Fibroblast of the conjunctiva (primary cell): ENCODE measurements around the gene VAMP5.
"Not testable (repeated sequence)": the region's sequence is repeated elsewhere in the genome, so short reads cannot be mapped to it uniquely, and the experiment has no call there.

Source experiments
- DNase-seq: peaks from one replicate; pipeline ENCODE4 v3.0.0-alpha.2; 2010; ENCODE audit warnings: low read depth

Gene VAMP5, protein sequence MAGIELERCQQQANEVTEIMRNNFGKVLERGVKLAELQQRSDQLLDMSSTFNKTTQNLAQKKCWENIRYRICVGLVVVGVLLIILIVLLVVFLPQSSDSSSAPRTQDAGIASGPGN

DNA sequence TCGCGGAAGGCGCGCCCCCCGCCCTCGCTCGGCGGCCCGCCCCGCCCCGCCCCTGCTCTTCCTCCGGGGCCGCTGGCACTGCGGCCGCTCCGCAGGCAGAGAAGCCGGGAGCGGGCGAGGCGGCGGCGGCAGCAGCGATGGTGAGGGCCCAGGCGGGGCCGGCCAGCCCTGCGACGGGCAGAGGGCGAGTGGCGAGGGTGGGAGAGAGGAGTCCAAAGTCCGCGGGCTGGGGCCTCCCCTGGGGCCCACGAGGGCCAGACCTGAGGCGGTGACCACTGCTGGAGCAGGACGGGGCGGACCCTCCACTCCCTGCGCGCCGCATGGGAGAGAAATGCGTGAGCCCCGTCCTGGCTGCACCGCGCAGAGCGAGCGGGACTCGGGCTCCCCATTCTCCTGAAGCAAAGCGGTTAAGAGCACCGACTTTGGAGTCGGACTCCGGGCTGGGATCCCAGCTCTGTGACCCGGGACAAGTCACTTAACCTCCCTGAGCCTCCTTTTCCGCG, at the start of gene VAMP5:
VAMP5 (plus strand) TSS at position 78 of the 503 bp plus-strand sequence; CDS start at position 138, 60 bp downstream.
- no peak for DNase-seq

DNA sequence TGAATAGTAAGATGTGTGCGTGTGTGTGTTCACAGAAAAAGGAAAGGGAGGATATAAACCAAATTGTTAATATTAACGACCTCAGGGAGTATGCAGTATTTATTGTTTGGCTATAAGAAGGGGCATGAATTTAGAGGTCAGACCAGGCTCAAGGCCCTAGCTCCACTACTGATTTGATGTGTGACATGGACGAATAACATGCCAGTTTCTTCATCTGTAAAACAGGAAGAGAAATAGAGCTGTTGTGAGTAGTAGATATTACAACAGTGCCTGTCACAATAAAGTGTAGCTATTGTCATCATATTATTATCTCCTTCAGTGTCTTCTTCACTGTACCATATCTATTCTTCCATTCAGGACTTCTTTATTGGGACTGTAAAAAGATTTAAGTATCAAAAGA, 49.4 kb upstream of the VAMP5 start:
- DNase-seq, result no peak

DNA sequence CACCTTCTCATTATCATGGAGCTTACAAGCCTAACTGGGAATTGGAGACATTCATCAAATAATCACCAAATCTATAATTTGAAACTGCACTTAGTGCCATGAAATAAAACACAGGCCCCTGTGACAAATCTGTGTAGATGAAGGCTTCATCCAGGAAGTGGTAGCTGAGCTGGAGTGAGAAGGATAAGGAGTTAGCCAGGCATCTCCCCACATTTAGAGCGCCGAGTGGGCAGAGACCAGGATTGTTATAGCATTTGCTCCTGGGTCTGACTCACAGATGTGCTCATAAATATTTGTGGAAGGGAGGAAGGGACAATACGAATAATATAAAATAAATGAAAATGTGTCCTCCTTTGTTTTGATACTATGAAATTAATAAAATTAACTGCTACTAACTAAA, 47.8 kb upstream of the VAMP5 start:
- no peak for DNase-seq

DNA sequence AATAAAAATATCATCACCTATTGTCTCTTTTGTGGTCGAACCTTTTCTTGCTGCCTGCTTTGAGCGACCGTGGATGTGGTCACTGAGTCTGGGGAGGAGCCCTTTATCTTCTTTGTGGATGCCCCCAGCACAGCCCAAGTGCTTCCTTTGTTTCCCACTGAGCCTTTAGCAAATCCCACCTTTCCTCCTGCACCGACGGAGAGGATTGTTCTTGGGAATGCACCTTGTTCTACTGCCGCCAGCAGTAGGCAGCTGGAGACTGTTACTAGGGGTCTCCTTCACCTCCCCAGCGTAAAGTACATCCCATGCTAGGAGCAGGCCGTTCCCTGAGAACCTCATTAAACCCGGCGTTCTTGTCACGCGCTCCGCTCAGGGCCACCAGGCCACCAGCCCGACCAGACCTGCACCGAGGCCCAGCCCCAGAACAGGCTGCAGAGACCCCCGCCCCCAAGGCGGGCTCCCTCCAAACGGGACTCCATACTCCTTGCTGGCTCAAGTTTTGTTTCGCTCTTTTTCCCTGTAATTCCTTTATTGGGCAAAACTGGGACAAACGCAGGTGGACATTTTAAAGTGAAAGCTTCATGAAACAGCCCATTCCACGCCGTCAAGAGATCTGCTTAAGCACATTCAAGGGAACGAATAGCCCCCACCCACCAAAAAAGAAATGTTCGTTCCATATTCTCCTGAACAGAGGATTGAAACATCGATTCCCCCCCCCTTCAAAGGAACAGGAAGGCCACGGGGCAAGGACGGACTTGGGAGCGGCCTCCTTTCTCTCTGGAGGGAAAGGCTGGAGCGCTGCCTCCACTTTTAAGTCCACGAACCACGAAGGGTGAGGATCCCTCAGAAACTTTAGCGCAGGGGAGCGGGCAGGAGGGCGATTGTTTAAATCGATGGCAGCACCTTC, 46.4 kb upstream of the VAMP5 start:
- DNase-seq, result no peak

DNA sequence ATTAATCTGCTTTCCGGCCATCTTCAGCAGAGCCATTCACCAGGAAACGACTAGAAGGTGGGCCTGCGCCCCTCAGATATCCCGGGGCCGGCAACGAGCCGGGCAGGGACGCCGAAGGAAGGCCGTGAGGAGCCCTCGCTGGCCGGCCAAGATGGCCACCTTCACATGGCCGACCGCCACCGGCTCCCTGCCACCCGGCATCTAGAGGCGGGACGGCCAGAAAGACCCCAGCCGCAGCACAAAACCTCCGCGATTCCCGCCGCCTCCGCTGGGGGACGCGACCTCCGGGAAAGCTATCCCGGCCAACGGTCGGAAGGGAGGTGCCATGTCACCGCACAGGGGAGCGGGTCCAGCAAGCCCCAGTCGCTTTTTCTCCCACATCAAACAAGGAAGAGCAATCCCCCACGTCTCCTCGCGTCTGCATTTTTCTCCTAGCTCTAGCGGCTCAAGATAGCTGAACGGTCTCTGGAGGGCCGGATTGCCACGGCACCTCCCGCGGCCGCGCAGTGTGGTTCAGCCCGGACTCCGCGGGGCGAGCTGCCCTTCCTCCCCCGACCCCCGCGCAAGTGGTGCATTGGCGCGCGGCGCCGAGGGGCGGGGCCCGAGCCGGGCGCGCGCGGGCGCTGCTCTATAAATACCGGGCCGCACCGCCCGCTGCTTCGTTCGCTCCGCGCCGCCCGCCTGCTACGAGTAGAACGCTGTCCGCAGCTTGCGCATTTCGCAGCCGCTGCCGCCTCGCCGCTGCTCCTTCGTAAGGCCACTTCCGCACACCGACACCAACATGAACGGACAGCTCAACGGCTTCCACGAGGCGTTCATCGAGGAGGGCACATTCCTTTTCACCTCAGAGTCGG, 45.5 kb upstream of the VAMP5 start, which contains the start of gene MAT2A:
MAT2A (plus strand) TSS at position 662 of the 854 bp plus-strand sequence; CDS start at position 782, 120 bp downstream.
- DNase-seq, result peak; percentile 88

DNA sequence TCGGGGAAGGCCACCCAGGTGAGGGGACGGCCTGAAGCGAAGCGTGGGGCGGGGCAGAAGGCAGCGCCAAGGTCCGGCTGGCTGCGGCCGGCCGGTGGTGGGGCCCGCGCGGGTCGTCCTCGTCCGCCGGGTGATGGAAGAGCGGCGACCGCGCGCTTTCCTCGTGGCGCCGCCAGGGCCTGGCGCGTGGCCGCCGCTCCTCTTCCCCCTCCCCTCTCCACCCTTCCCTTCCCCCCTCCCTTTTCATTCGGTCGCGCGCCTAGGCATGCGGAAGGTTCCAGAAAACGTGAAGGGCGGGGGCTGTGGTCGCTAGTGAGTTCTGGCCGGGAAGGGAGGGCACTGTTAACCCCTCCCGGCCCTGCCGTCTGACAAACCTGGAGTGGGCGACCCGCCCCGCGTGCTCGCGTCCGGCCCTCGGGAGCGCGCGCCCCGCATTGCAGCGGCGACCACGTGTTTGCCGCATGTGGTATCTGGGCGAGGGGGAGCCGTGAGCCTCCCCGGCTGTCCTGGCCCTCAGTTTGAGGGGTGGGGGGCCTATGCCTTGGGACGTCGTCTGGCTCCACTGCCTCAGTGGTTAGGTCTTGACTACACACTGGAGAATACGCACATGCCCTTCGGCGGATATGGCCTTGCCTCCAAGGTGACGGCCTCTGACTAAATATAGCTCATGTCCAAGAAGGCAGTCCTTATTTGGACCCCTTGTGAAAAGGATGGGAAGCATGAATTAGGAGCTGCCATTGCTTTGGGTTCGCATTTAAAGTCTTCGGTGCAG, 44.7 kb upstream of the VAMP5 start:
- peak; percentile 48 for DNase-seq

DNA sequence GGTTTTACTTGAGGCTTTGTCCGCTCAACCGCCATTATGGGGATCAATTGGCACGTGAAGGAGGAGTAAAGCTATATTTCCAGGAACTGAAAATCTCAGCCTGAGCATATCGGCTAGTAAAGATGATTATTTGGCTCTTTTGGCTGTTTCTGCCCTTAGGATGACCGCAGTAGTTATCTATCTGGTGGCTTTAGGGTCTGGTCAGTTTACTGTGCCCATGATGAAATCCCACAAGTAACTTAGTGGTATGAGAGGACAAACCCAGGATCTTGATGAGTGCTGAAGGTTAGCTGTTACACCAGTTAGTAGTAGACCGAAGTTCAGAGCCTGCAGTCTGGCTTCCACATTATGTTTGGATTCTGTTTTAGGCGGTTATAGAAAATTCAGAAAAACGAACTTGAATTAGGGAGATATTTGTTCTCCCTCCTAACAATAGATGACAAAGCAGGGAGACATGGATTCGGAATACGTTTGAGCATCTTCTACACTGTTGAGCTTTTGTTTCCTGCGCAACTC, 44.0 kb upstream of the VAMP5 start:
- no peak for DNase-seq

DNA sequence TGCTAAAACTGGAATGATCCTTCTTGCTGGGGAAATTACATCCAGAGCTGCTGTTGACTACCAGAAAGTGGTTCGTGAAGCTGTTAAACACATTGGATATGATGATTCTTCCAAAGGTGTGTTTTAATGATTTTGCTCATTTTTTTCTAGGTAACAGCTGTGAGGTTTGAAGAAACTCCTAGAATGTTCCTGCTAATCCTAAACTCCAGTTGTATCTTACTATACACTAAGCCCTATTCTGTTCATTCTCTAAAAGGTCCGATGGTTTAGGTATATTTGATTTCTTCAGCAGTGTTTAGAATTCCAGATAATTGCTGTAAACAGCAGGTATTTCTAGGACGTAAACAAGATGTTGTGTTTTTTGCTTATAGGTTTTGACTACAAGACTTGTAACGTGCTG, 43.0 kb upstream of the VAMP5 start:
- no peak for DNase-seq

DNA sequence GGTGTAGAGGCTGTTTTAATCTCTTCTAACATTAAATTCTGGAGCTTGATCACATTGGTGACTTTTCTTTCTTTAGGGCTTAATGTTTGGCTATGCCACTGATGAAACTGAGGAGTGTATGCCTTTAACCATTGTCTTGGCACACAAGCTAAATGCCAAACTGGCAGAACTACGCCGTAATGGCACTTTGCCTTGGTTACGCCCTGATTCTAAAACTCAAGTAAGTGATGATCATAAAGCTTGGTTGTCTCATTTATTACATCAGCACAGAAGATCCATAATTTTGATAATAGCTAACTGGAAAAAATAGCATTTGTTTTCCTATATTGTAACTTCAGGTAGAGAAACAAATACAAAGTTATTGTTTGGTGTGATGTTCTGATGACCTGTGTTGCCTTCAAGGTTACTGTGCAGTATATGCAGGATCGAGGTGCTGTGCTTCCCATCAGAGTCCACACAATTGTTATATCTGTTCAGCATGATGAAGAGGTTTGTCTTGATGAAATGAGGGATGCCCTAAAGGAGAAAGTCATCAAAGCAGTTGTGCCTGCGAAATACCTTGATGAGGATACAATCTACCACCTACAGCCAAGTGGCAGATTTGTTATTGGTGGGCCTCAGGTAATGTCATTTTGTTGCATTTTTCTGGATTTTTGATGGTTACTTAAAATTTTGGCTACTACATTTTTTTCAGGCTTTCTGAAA, 42.3 kb upstream of the VAMP5 start:
- DNase-seq, result no peak

DNA sequence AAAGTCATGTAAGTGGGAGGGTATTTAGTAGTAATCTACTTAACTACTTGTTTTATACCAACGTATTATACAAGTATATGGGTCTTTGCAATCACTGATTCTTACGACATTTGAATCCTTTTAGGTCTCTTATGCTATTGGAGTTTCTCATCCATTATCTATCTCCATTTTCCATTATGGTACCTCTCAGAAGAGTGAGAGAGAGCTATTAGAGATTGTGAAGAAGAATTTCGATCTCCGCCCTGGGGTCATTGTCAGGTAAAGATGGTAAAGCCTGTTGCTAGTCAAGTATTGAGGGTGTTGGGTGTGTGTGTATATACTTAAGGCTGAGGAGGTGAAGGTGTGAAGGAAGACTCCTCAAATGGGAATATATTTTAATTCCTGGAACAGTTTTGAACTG, 41.5 kb upstream of the VAMP5 start:
- DNase-seq, result no peak

DNA sequence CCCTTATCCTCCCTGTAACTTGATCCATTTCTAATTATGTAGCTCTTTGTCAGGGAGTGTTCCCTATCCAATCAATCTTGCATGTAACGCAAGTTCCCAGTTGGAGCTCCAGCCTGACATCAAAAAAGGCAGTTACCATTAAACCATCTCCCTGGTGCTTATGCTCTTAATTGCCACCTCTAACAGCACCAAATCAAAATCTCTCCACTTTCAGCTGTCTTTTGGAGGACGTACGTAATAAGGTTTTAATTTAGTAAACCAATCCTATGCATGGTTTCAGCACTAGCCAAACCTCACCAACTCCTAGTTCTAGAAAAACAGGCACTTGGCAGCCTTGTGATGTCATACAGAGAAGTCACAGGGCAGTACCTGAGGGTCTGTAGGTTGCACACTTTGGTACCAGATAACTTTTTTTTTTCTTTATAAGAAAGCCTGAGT, 40.0 kb upstream of the VAMP5 start:
- not testable (repeated sequence) for DNase-seq

DNA sequence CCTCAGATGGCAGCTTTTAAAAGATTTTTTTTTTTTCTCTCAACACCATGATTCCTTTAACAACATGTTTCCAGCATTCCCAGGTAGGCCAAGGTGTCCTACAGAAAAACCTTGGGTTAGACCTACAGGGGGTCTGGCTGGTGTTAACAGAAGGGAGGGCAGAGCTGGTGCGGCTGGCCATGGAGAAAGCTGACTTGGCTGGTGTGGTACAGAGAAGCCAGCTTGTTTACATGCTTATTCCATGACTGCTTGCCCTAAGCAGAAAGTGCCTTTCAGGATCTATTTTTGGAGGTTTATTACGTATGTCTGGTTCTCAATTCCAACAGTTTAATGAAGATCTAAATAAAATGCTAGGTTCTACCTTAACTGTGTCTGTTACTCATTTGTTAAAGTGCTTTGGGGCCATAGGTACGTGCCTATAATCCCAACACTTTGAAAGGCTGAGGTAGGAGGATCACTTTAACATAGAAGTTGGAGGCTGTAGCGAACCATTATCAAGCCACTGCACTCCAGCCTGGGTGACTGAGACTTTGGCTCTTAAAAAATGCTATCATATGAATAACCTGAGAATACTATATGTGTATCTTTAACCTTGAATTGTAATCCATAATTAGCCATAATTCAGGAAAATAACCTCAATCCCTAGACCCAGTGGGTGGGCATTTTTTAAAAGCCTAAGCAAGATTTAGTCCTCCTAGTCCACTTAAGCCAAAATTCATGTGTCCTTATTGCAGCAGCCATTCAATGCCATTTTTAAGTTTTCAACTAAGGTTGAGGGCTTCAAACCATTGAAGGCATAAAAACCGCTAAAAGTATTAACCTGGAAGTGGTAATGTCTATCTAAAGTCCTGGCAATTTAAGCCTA, 39.1 kb upstream of the VAMP5 start:
- DNase-seq, result not testable (repeated sequence)

DNA sequence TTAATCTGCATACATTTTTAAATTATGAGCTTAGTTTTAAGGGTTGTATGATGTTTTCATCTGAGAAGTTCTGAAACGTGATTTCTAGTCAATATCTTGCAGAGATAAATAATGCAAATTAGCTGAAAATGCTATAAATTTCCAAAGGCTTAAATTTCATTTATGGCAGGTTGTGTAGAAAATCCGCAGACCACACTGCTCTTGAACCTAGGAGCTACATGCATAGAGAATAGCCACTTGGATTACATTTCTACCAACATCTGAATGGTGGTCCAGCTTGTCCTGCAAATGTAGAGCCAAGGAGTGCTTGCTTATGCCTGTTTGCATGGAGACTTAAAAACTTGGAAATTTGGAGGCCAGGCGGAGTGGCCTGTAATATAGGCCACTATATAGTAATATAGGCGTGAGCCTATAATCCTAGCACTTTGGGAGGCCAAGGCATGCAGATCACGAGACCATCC, 38.4 kb upstream of the VAMP5 start:
- no peak for DNase-seq

DNA sequence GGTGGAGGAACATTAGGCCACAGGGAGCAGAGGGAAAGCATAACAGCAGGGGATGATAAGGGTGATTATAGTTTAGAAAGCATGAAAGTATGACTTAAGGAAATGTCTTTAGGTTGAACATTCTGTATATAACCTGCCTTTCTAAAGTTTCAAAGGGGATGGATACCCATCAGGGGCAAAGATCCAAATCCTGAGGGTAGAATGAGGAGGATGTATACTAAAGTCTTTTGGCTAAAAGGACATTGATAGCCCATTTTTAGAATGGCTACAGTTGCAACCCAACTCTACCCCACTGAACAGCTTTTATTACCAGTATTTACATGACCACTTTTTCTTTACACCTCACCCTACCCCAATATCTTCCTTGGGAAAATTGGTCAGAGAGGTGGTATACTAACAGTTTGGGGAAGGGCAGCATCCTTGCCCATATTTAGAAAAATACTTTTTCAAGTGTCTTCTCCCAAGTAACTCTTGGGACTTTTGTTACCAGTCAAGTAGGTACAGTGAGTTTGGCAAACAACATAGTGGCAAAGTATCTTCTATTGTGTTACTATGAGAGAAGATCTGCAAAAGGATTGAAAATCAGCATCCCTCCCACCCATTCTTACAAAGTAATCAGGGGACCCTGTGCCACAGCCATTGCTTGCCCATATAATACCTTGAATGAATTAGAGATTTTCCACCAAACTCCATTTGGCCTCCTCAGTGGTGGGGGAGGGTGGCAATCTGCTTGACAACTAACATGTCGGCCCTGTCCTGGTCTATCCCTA, 37.0 kb upstream of the VAMP5 start:
- no peak for DNase-seq

DNA sequence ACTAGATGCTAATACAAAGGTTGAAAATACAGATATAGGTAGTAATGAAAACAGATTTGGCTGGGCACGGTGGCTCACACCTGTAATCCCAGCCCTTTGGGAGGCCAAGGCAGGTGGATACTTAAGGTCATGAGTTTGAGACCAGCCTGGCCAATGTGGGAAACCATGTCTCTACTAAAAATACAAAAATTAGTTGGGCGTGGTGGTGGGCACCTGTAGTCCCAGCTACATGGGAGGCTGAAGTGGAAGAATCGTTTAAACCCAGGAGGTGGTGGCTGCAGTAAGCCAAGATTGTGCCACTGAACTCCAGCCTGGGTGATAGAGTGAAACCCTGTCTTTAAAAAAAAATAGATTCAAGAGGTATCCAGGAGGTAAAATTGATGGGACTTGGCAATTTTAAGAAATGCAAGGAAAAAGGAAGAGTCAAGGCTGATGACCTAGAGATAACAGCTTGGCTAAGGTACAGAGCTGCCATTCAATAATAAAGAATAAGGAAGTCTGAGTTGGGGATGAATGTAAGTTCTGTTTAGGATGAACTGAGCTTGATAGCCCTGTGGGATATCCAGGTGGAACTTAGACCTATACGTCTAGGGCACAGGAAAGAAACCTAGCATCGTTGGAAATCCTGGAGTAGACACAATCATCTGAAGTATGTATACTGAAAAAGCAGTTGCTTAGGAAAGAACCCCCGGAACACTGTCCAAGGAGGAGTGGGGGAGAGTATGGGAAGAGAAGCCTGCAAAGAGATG, 36.2 kb upstream of the VAMP5 start:
- no peak for DNase-seq

DNA sequence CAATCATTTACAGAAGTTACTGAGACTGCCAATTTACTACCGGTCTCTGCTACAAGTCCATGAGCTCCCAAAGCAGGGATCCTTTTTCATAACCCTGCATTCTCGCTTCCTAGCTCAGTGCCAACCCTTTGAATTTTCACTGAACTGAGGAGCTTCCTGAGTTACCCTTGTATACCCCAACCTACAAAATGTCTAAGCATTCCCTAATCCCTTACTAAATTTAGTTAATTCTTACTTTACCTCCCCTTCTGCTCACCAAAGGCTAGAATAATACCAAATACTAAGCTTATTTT, 35.7 kb upstream of the VAMP5 start:
- no peak for DNase-seq

DNA sequence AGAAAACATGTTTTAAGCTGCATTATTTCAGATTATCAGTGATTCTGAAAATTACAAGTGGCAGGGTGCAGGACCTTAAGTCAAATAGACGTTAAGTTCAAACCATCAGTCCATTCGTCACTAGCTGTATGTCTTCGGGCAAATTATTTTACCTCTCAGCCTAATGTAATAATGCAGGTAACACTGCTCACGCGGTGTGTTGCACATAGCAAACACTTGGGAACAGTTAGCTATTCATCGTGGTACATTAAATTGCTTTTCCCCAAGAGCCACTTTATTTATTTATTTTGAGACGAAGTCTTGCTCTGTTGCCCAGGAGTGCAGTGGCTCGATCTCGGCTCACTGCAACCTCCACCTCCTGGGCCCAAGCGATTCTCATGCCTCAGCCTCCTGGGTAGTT, 35.1 kb upstream of the VAMP5 start:
- DNase-seq, result no peak

DNA sequence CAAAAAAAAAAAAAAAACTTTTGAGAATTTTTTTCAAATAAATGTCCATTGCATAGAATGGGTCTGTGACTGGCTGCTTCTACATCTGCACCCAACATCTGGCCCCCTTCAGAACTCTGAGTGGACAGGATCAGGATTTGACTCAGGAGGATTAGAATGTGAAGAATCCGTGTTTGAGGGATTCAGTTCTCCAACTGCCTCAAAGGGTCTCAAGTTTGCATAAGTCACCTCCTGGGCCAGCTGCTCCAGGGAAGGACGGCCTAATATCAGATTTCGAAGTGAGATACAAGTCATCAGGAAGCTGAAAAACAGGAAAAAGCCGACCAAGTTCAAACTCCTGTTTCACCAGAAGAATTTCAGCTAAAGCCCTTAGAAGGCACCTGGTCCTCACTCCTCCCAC, 34.4 kb upstream of the VAMP5 start:
- peak; percentile 75 for DNase-seq
